ENCODE data around the gene ITGA11.

The ITGA11 gene

DNA sequence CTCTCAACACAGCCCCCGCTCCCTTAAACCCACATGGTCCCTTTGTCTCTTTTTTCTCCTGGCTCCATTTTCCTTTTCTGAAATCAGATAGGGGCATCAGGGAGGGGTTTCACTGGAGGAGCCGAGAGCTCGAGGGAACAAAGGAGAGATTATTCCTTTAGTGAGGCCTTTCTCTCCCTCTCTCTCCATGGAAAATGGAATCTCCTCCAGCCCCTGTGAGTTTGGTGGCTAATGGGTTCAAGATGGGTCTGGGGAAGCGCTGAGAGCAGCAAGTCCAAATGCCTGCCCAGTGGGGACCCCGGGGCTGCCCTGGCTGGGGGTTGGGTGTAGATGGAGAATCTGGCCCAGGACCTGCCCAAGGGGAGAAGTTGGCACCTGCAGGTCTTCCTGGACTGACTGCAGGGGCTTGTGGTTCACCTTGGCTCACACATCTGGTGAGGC lies 56.8 kb downstream of the ITGA11 start:
- H3K27ac ChIP-seq (replicated peaks), result no peak overlapping the region
- H3K4me3 ChIP-seq (replicated peaks; ENCODE audit: insufficient read depth, low read length), result no peak overlapping the region
- TF ChIP-seq GABPA (IDR thresholded peaks at IDR 0.05; ENCODE audit: low read depth) (no peak), POLR2AphosphoS5 (IDR thresholded peaks at IDR 0.05; ENCODE audit: low read depth) (no peak), CTCF (IDR thresholded peaks at IDR 0.05; ENCODE audit: insufficient read depth, low read length) (no peak), SPI1 (IDR thresholded peaks at IDR 0.05; ENCODE audit: borderline replicate concordance, low read depth) (no peak), REST (IDR thresholded peaks at IDR 0.05; ENCODE audit: insufficient replicate concordance, low read depth) (no peak)
- no peaks in the 10 kb centered on the region for H3K27me3 ChIP-seq (ENCODE audit: insufficient read depth, poor library complexity, severe bottlenecking)
- DNase-seq (ENCODE audit: low read depth in 1 of 2, low spot score in 1 of 2), result no peak

- TF ChIP-seq CTCF (IDR thresholded peaks at IDR 0.05; ENCODE audit: insufficient read depth, low read length) (no peak), GABPA (IDR thresholded peaks at IDR 0.05; ENCODE audit: low read depth) (no peak), SPI1 (IDR thresholded peaks at IDR 0.05; ENCODE audit: borderline replicate concordance, low read depth) (no peak), REST (IDR thresholded peaks at IDR 0.05; ENCODE audit: insufficient replicate concordance, low read depth) (no peak), POLR2AphosphoS5 (IDR thresholded peaks at IDR 0.05; ENCODE audit: low read depth) (no peak)
- Histone ChIP-seq H3K27me3 (ENCODE audit: insufficient read depth, poor library complexity, severe bottlenecking) (no peaks in the 10 kb centered on the region), H3K27ac (replicated peaks) (no peak overlapping the region), H3K4me3 (replicated peaks; ENCODE audit: insufficient read depth, low read length) (no peak overlapping the region)
- no peak for DNase-seq (ENCODE audit: low read depth in 1 of 2, low spot score in 1 of 2)
Observed at GRCh38 chr15:68374168-68374745, 57.7 kb downstream of the ITGA11 start.

GRCh38 chr15:68373028-68373427 lies 58.9 kb downstream of the ITGA11 start:
- TF ChIP-seq GABPA (IDR thresholded peaks at IDR 0.05; ENCODE audit: low read depth) (no peak), REST (IDR thresholded peaks at IDR 0.05; ENCODE audit: insufficient replicate concordance, low read depth) (no peak), SPI1 (IDR thresholded peaks at IDR 0.05; ENCODE audit: borderline replicate concordance, low read depth) (no peak), CTCF (IDR thresholded peaks at IDR 0.05; ENCODE audit: insufficient read depth, low read length) (no peak)
- no peak overlapping the region for H3K4me3 ChIP-seq (replicated peaks; ENCODE audit: insufficient read depth, low read length)
- no peak for DNase-seq (ENCODE audit: low read depth in 1 of 2, low spot score in 1 of 2)
- no peaks in the 10 kb centered on the region for H3K27me3 ChIP-seq (ENCODE audit: insufficient read depth, poor library complexity, severe bottlenecking)
- no peak overlapping the region for H3K27ac ChIP-seq (replicated peaks)

Measured in HL-60 (cell line).